ENCODE measurements around the gene HLCS. TPM values are rescaled to one million over a fixed set of nuclear protein-coding genes. Genes with fewer than 3 reads are reported as not detected.
A peak's percentile ranks its signal among the peaks of the same experiment; 100 is the strongest.

HLCS gene
- total and polyA plus RNA-seq, 2 of the 8 experiments (the other 6 are each of a cell fraction or from before 2014, with no cell fraction given) = 4.7 to 12.2 TPM

DNA sequence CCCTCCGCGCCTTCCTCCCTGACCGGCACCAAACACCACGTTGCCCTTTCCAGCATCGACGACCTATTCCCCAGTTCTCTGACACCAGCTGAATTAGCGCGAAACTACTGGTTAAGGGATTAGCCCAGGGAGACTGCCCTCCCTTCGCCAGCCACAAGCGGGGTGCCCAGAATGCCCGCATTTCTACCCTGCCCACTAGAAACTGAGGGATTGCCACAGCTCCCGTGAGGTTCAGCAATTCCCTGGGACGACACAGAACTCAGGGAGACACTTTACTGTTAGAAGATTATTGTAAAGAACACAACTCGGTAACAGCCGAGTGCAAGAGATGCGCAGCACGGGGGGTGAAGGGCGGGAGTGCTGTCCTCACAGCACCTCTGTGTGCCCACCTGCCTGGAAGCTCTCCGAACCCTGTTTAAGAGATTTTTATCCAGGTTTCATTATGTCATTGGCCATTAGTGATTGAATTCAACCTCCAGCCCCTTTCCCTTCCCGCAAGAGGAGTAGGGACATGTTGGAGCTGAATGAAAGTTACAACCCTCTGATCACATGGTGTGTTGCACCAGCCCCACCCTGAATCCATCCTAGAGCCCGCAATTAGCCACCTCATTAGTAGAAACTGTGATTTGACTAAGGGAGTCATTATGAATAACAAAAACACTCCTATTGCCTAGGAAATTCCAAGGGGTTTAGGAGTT lies 24.2 kb upstream of the HLCS start:
- H3K18ac ChIP-seq (ENCODE audit: extremely low read depth, low read length) = peak overlapping the region; percentile 100
- no peak for FAIRE-seq
- 0 out of 2 replicates have a peak overlapping the region, but pooled peaks have one; percentile 65 for H2AK5ac ChIP-seq (ENCODE audit: low read depth, low read length)
- H3K9me3 ChIP-seq (ENCODE audit: insufficient read depth in 2 of 2, low read depth in 1 of 2, low read length in 1 of 2) = no peaks in the 10 kb centered on the region
- peaks cover 3 to 16% (median 6%) of the 10 kb centered on the region in 4 experiments for H3K4me1 ChIP-seq (replicated peaks in 1 of 4; ENCODE audit: control insufficient read depth in 3 of 4, insufficient read depth in 4 of 4, low read length in 3 of 4)
- H3K14ac ChIP-seq (ENCODE audit: insufficient read length) = peak overlapping the region; percentile 79
- peak overlapping the region; percentile 96; the same call in 1 of the 2 replicates for H2BK5ac ChIP-seq (ENCODE audit: low read depth, low read length)
- peaks cover 0 to 3% (median 0%) of the 10 kb centered on the region in 4 experiments; a peak in 1 of 7 replicates for H3K27me3 ChIP-seq (replicated peaks in 1 of 4; ENCODE audit: control insufficient read depth in 3 of 4, extremely low read depth in 1 of 4, insufficient read depth in 3 of 4, low read length in 3 of 4)
- H3K9ac ChIP-seq (replicated peaks in 1 of 4; ENCODE audit: extremely low read depth in 1 of 4, low read depth in 3 of 4, low read length in 3 of 4) = peak overlapping the region in 3 of 4 experiments; percentile 43 to 71 (median 68); a peak in 6 of 7 replicates
- no peaks in the 10 kb centered on the region for H3K79me1 ChIP-seq (ENCODE audit: low read depth, low read length)
- H2AFZ ChIP-seq (ENCODE audit: low read length) = peak overlapping the region; percentile 54; the same call in 1 of the 2 replicates
- H4K8ac ChIP-seq (ENCODE audit: extremely low read depth, insufficient read depth, low read length) = peak overlapping the region; percentile 96; the same call in 1 of the 2 replicates
- peak overlapping the region; percentile 95 for H4K91ac ChIP-seq (replicated peaks; ENCODE audit: insufficient read length, low read length)
- H4K20me1 ChIP-seq (replicated peaks in 1 of 2; ENCODE audit: control insufficient read depth in 1 of 2, insufficient read depth in 2 of 2, low read length in 2 of 2) = no peaks in the 10 kb centered on the region
- peak overlapping the region; percentile 46 to 70 (median 52) for H3K4me3 ChIP-seq (ENCODE audit: extremely low read depth in 1 of 4, insufficient read depth in 2 of 4, low read depth in 3 of 4, low read length in 4 of 4)
- H3K56ac ChIP-seq (replicated peaks; ENCODE audit: insufficient read length, low read depth, low read length) = peak overlapping the region; percentile 95
- peak overlapping the region; percentile 62 for H2BK120ac ChIP-seq (replicated peaks; ENCODE audit: low read depth, low read length)
- CTCF ChIA-PET (ENCODE audit: partially characterized antibody) = interaction anchor here (0.8 to 8.6 kb wide), 15 partner anchors 8 to 129 kb away, joined by 3 to 89 read pairs (median 4); partner anchors contain the start of gene HLCS
- POLR2A ChIA-PET (ENCODE audit: partially characterized antibody) = interaction anchor here (0.6 to 3.0 kb wide), 9 partner anchors 12 to 87 kb away, joined by 3 to 14 read pairs (median 5); partner anchors contain the start of genes HLCS and RIPPLY3
- peak overlapping the region; percentile 98 for H2BK20ac ChIP-seq (ENCODE audit: low read length)
- H4K5ac ChIP-seq (ENCODE audit: insufficient read length, low read depth, low read length) = peak overlapping the region; percentile 84
- H3K79me2 ChIP-seq (ENCODE audit: control insufficient read depth in 1 of 2, insufficient read depth in 2 of 2, low read length in 2 of 2) = no peaks in the 10 kb centered on the region
- H3K23ac ChIP-seq (ENCODE audit: insufficient read length) = no peak overlapping the region
- peak overlapping the region; percentile 87 for H3K4me2 ChIP-seq (ENCODE audit: insufficient read depth in 1 of 2, low read depth in 2 of 2, low read length in 2 of 2)
- H3K4ac ChIP-seq (replicated peaks; ENCODE audit: insufficient read length, low read depth, low read length) = peak overlapping the region; percentile 92
- 20% methylated on average over 19 of the region's 21 CpGs; no CpG with 5 or more reads in 1 of the 2 experiments for WGBS, 2 experiments (ENCODE audit: extremely low coverage in 1 of 2, insufficient coverage in 1 of 2, insufficient read length in 1 of 2, insufficient replicate concordance in 2 of 2, low coverage in 1 of 2, low lambda C conversion rate in 2 of 2, missing lambda C conversion rate in 1 of 2)
- peaks cover 12% of the 10 kb centered on the region for H3K23me2 ChIP-seq (ENCODE audit: low read depth, low read length)
- H3K36me3 ChIP-seq (ENCODE audit: control insufficient read depth in 2 of 4, insufficient read depth in 4 of 4, low read length in 3 of 4) = no peaks in the 10 kb centered on the region
- peak overlapping the region; percentile 100 for H2BK12ac ChIP-seq (ENCODE audit: low read depth, low read length)
- H2BK15ac ChIP-seq (ENCODE audit: low read length) = peak overlapping the region; percentile 90; the same call in 1 of the 2 replicates
- no peak for DNase-seq (ENCODE audit: low read depth in 1 of 2, low spot score in 2 of 2)
- H3K27ac ChIP-seq (ENCODE audit: low read depth, low read length) = peak overlapping the region; percentile 70
- TF ChIP-seq HDAC2 (IDR thresholded peaks at IDR 0.05; ENCODE audit: borderline replicate concordance in 1 of 2, low read depth in 2 of 2, low read length in 2 of 2) = no peak
- no peak for TF ChIP-seq BRCA1 (IDR thresholded peaks at IDR 0.05; ENCODE audit: low read depth, low read length)
- TF ChIP-seq RNF2 (IDR thresholded peaks at IDR 0.05; ENCODE audit: borderline replicate concordance, low read depth, low read length, missing control alignments, poor library complexity, severe bottlenecking) = peak; percentile 48
- TF ChIP-seq SUZ12 (IDR thresholded peaks at IDR 0.05; ENCODE audit: low read length) = no peak
- TF ChIP-seq GABPA (IDR thresholded peaks at IDR 0.05; ENCODE audit: borderline replicate concordance, insufficient read depth, low read length) = no peak
- TF ChIP-seq POU5F1 (IDR thresholded peaks at IDR 0.05; ENCODE audit: low read depth, low read length) = no peak
- TF ChIP-seq TCF12 (IDR thresholded peaks at IDR 0.05; ENCODE audit: low read depth, low read length) = no peak
- no peak for TF ChIP-seq CBX5 (IDR thresholded peaks at IDR 0.05; ENCODE audit: low read depth, low read length)
- no peak for TF ChIP-seq SP2 (IDR thresholded peaks at IDR 0.05; ENCODE audit: low read length)
- no peak for TF ChIP-seq BACH1 (IDR thresholded peaks at IDR 0.05; ENCODE audit: low read length)
- 0 out of 2 replicates have a peak, but pooled peaks have one; percentile 5 for TF ChIP-seq CREB1 (IDR thresholded peaks at IDR 0.05)
- TF ChIP-seq ASH2L (IDR thresholded peaks at IDR 0.05; ENCODE audit: low read length) = no peak

All from H1 (cell line).